Activated CD4-positive, alpha-beta T cell treated with anti-CD3 and anti-CD28 coated beads for 48 hours (primary cell): ENCODE results near the gene SIRPD.

Experiments
- DNase-seq: peaks from one replicate; pipeline ENCODE4 v3.0.0-alpha.2; 2020

Gene SIRPD

GRCh38 chr20:1491860-1492642 is 65.5 kb downstream of the SIRPD start:
- DNase-seq, result no peak

DNA sequence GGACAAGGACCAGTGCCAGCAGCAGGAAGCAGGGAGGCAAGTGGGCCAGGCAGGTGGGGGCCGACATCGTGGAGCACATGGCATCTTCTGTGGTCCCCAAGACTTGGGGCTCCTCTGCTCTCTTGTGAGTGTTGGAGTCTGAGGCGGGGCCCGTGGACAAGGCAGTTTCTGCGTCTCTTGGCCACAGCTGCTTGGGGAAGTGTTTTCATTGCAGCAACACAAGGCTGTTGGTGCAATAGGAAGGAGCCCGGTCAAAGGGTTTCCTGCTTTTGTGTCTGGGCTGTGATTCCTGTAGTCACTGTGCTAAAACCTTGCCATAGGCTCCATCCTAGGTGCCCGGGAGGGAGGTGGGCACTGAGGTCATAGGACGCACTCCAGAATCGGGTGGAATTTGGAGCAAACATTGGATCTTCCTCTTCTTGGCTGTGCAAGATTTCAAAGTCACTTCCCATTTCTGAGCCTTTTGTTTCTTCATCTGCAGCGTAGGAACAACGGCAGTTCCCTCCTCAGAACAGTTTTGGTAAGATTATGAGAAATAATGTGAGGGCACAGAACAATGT is 66.1 kb downstream of the SIRPD start, which contains the start of gene SIRPB2:
Gene SIRPB2, minus strand, starts transcription at position 140 of the 560 bp plus-strand sequence. Its CDS starts 61 bp downstream, at position 79.
- DNase-seq, result no peak

- DNase-seq, result no peak
Measured at GRCh38 chr20:1490643-1491195, 66.8 kb downstream of the SIRPD start.

DNA sequence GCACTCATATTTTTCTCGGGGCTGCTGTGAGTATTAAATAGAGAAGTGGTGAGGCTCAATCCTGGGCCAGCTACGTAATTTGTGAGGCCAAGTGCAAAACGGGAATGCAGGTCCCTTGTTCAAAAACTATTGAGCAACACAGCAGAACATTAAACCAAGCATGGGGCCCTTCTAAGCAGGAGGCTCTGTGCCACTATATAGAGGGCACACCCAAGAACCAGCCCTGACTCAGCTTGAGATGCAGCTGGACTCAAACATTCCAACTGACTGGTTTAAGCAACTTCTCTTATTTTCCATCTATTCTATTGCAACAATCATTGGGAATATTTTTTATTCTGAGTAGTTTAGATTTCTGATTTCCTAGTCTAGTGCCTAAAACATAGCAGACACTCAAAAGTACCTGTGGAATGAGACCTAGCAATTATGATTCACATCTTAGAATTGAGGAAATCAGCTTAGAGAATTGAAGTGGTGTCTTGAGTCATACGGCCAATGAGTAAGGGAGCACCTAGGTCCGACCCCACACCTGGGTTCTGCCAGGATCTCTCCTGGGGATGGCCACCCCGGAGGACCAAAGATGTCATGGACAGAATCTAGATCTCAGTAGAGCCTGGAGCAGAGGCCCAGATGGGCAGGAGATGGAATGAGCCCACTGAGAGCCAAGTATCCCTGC is 67.6 kb downstream of the SIRPD start:
- no peak for DNase-seq

GRCh38 chr20:1489325-1489724 is 68.2 kb downstream of the SIRPD start:
- no peak for DNase-seq

DNA sequence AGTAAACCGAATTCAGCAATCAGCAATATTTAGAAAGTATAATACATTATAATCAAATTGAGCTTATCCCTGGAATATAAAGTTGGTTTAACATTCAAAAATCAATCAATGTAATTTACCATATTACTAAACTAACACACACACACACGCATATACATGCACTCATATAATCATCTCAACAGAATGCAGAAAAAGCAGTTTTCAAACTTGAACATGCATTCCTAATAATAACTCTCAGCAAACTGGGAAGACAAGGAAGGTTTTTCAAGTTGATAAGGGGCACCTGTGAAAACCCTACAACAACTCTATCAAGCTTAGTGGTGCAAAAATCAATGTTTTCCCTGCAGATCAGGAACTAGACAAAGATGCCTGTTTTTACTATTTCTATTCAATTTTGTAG is 70.9 kb downstream of the SIRPD start:
- no peak for DNase-seq

GRCh38 chr20:1484438-1485116 is 72.9 kb downstream of the SIRPD start:
- no peak for DNase-seq
